Measurements from ENCODE around the gene MYT1. TPM values are rescaled to one million over a fixed set of nuclear protein-coding genes. Genes with fewer than 3 reads are reported as not detected.

MYT1 gene
- total and polyA plus RNA-seq, 4 donors, result under 0.01 to 6.5 (median 0.08) TPM

GRCh38 chr20:64156136-64156885, 7.9 kb upstream of the MYT1 start:
- no peak overlapping the region for H3K27ac ChIP-seq (ENCODE audit: low read depth in 1 of 2, low read length in 2 of 2)
- no peak overlapping the region for H3K4me3 ChIP-seq (ENCODE audit: low read depth in 1 of 3, low read length in 3 of 3)
- no peak for DNase-seq (ENCODE audit: low spot score)
- H3K4me1 ChIP-seq (ENCODE audit: control insufficient read depth in 4 of 4, insufficient read depth in 4 of 4, low read length in 3 of 4), result no peaks in the 10 kb centered on the region
- no peaks in the 10 kb centered on the region for H3K9me3 ChIP-seq (ENCODE audit: control insufficient read depth in 4 of 4, low read length in 3 of 4)
- TF ChIP-seq HNF4A (conservative IDR thresholded peaks at IDR 0.05) (no peak), MAX (IDR thresholded peaks at IDR 0.05) (no peak), REST (IDR thresholded peaks at IDR 0.05) (no peak), EGR1 (IDR thresholded peaks at IDR 0.05; ENCODE audit: low read depth in 2 of 2) (no peak), ZBTB33 (IDR thresholded peaks at IDR 0.05) (no peak), FOXA2 (IDR thresholded peaks at IDR 0.05) (no peak), SP1 (IDR thresholded peaks at IDR 0.05) (no peak), TAF1 (conservative IDR thresholded peaks at IDR 0.05) (no peak), RAD21 (IDR thresholded peaks at IDR 0.05) (no peak), RXRA (IDR thresholded peaks at IDR 0.05) (no peak), GABPA (IDR thresholded peaks at IDR 0.05 in 1 of 2, conservative IDR thresholded peaks at IDR 0.05 in 1 of 2) (no peak), CTCF (IDR thresholded peaks at IDR 0.05; ENCODE audit: low read depth, low read length, missing input control) (no peak), FOXA1 (IDR thresholded peaks at IDR 0.05) (no peak), ATF3 (IDR thresholded peaks at IDR 0.05) (no peak), HNF4G (IDR thresholded peaks at IDR 0.05) (no peak), YY1 (IDR thresholded peaks at IDR 0.05) (no peak), JUND (IDR thresholded peaks at IDR 0.05) (no peak), NR2F2 (IDR thresholded peaks at IDR 0.05) (no peak)
- no peak overlapping the region for H3K9ac ChIP-seq (ENCODE audit: low read depth in 1 of 2, low read length in 2 of 2)
- H3K36me3 ChIP-seq (ENCODE audit: control insufficient read depth in 4 of 4, insufficient read depth in 3 of 4, low read depth in 1 of 4, low read length in 3 of 4), result no peaks in the 10 kb centered on the region
- 68% methylated on average over 9 of the region's 9 CpGs for WGBS
- peaks cover 0 to 6% (median 2%) of the 10 kb centered on the region in 4 donors for H3K27me3 ChIP-seq (ENCODE audit: control insufficient read depth in 4 of 4, insufficient read depth in 4 of 4, low read length in 3 of 4)
